ENCODE measurements around the gene KIAA0319L.

Gene KIAA0319L

GRCh38 chr1:35561972-35562680 lies 4.9 kb upstream of the KIAA0319L start:
- DNase-seq = no peak

GRCh38 chr1:35561297-35561971 lies 4.2 kb upstream of the KIAA0319L start:
- DNase-seq = no peak

- no peak for DNase-seq
Measured at GRCh38 chr1:35560256-35561225, 3.3 kb upstream of the KIAA0319L start.

GRCh38 chr1:35559317-35559944 lies 2.2 kb upstream of the KIAA0319L start:
- no peak for DNase-seq

- no peak for DNase-seq
Measured at GRCh38 chr1:35558374-35559316, 1.4 kb upstream of the KIAA0319L start.

GRCh38 chr1:35557611-35558373 lies 589 bp upstream of the KIAA0319L start, which contains the start of gene NCDN:
Gene NCDN, plus strand, starts transcription at chr1:35557799. Its CDS starts 392 bp downstream, at chr1:35558191.
- peak; percentile 97 for DNase-seq

- DNase-seq = no peak
Measured at GRCh38 chr1:35556484-35557117, 602 bp downstream of the KIAA0319L start.

- DNase-seq = peak; percentile 68
Measured at GRCh38 chr1:35555601-35556477, 1.4 kb downstream of the KIAA0319L start.

- DNase-seq = no peak
Measured at GRCh38 chr1:35555212-35555584, 2.0 kb downstream of the KIAA0319L start.

- no peak for DNase-seq
Measured at GRCh38 chr1:35554266-35555211, 2.7 kb downstream of the KIAA0319L start.

GRCh38 chr1:35553851-35554250 lies 3.4 kb downstream of the KIAA0319L start:
- no peak for DNase-seq

GRCh38 chr1:35546614-35547013 lies 10.6 kb downstream of the KIAA0319L start:
- no peak for DNase-seq

GRCh38 chr1:35544976-35545375 lies 12.2 kb downstream of the KIAA0319L start:
- peak; percentile 54 for DNase-seq

GRCh38 chr1:35539824-35540261 lies 17.4 kb downstream of the KIAA0319L start:
- peak; percentile 81 for DNase-seq

- peak; percentile 49 for DNase-seq
Measured at GRCh38 chr1:35539073-35539823, 18.0 kb downstream of the KIAA0319L start.

- DNase-seq = no peak
Measured at GRCh38 chr1:35537806-35538205, 19.4 kb downstream of the KIAA0319L start.

- DNase-seq = no peak
Measured at GRCh38 chr1:35536556-35537162, 20.5 kb downstream of the KIAA0319L start.
